Measurements from ENCODE around the gene ZNF227.

GRCh38 chr19:44277331-44277730 is 65.0 kb downstream of the ZNF227 start:
- no peak for TF ChIP-seq POLR2A (IDR thresholded peaks at IDR 0.05)
- no peak for TF ChIP-seq CTCF (IDR thresholded peaks at IDR 0.05)

All from esophagus squamous epithelium (tissue), 4 donors.